PC-3 (cell line): ENCODE measurements around the gene PPP2R5A. TPM values are rescaled to one million over a fixed set of nuclear protein-coding genes. Genes with fewer than 3 reads are reported as not detected.

ENCODE experiments used
- ATAC-seq: fragments of 200-7000 bp; cut with Tn5 transposase; 2 replicates; pipeline ENCODE4 v1.9.1; 2020; ENCODE audit warnings: mild to moderate bottlenecking, moderate library complexity
- Bru-seq: library from RNA; stranded (reverse); fragments of 400-500 nt; gene quantifications from one replicate; lab custom pipeline; 2021; lab: Mats Ljungman, UMichigan
- BruChase-seq, 2 experiments: library from RNA; stranded (reverse); fragments of 400-500 nt; gene quantifications; one replicate each; lab custom pipeline; 2021; lab: Mats Ljungman, UMichigan
- BruUV-seq: library from RNA; stranded (reverse); fragments of 400-500 nt; replicated peaks from 2 replicates; lab custom pipeline; 2021; lab: Mats Ljungman, UMichigan
- CTCF ChIA-PET: fragments of 300-600 bp; sonication (Branson Sonifier 250); formaldehyde crosslinking; loops from one replicate; lab custom pipeline; 2022; ENCODE audit warnings: antibody characterized with exemption; lab: Charles Lee
- POLR2A ChIA-PET: fragments of 300-600 bp; sonication (Branson Sonifier 250); formaldehyde crosslinking; loops from one replicate; lab custom pipeline; 2022; ENCODE audit warnings: antibody characterized with exemption; ENCODE audit not compliant: unreplicated experiment; lab: Charles Lee
- DNase-seq: peaks from one replicate; pipeline ENCODE4 v3.0.0-alpha.2; 2015
- H2AFZ ChIP-seq: fragments of 300-600 bp; sonication (generic); 2 replicates; pipeline ENCODE4 v1.6.0; 2016; ENCODE audit warnings: antibody characterized with exemption, low read length
- H3F3A ChIP-seq: fragments of 300-600 bp; sonication (generic); one replicate; pipeline ENCODE4 v1.6.0; 2017; ENCODE audit warnings: antibody characterized with exemption, low read length, control low read depth, mild to moderate bottlenecking; ENCODE audit not compliant: unreplicated experiment
- H3K27ac ChIP-seq: fragments of 300-600 bp; sonication (generic); 2 replicates; pipeline ENCODE4 v1.5.1; 2016; ENCODE audit warnings: mild to moderate bottlenecking, low read length
- H3K27me3 ChIP-seq: fragments of 300-600 bp; sonication (generic); 2 replicates; pipeline ENCODE4 v1.6.1; 2016; ENCODE audit warnings: low read length, mixed read lengths
- H3K36me3 ChIP-seq: fragments of 300-600 bp; sonication (generic); 2 replicates; pipeline ENCODE4 v1.6.1; 2016; ENCODE audit warnings: low read depth, mixed run types, low read length, mixed read lengths
- H3K4me1 ChIP-seq: fragments of 300-600 bp; sonication (generic); 2 replicates; pipeline ENCODE4 v1.5.1; 2016; ENCODE audit warnings: low read length; ENCODE audit not compliant: insufficient read depth
- H3K4me2 ChIP-seq: fragments of 300-600 bp; sonication (generic); 2 replicates; pipeline ENCODE4 v1.6.0; 2016; ENCODE audit warnings: low read length
- H3K4me3 ChIP-seq: fragments of 300-600 bp; sonication (generic); 2 replicates; pipeline ENCODE4 v1.5.1; 2016; ENCODE audit warnings: mild to moderate bottlenecking, low read length, mixed read lengths
- H3K79me2 ChIP-seq: fragments of 300-600 bp; sonication (generic); 2 replicates; pipeline ENCODE4 v1.6.1; 2017; ENCODE audit warnings: low read length, mixed read lengths
- H3K9ac ChIP-seq: fragments of 300-600 bp; sonication (generic); 2 replicates; pipeline ENCODE4 v1.6.0; 2016; ENCODE audit warnings: mild to moderate bottlenecking, low read length
- H3K9me2 ChIP-seq: fragments of 300-600 bp; sonication (generic); replicated peaks from 2 replicates; pipeline ENCODE4 v1.6.1; 2016; ENCODE audit warnings: mixed run types, low read length, mixed read lengths
- H3K9me3 ChIP-seq: fragments of 300-600 bp; sonication (generic); 2 replicates; pipeline ENCODE4 v1.6.1; 2016; ENCODE audit warnings: low read length, mixed read lengths
- H4K20me1 ChIP-seq: fragments of 300-600 bp; sonication (generic); 2 replicates; pipeline ENCODE4 v1.6.1; 2016; ENCODE audit warnings: low read length, mixed read lengths
- CTCF ChIP-seq: fragments of 300-600 bp; sonication (generic); conservative IDR thresholded peaks from 2 replicates; pipeline ENCODE4 v1.5.1; 2017; ENCODE audit warnings: antibody characterized with exemption, low read depth, mild to moderate bottlenecking, low read length
- EZH2 ChIP-seq: fragments of 300-600 bp; sonication (generic); IDR thresholded peaks from one replicate; pipeline ENCODE4 v1.6.1; 2017; ENCODE audit warnings: antibody characterized with exemption, mild to moderate bottlenecking, low read length; ENCODE audit not compliant: unreplicated experiment
- EZH2phosphoT487 ChIP-seq: fragments of 300-600 bp; sonication (generic); IDR thresholded peaks from 2 replicates; pipeline ENCODE4 v1.6.1; 2018; ENCODE audit warnings: mild to moderate bottlenecking, antibody characterized with exemption, low read length, borderline replicate concordance
- intact Hi-C: fragments of 100-400 bp; cut with micrococcal nuclease; formaldehyde crosslinking; loops from 2 replicates; pipeline ENCODE4 v1.9.0; 2023
- long read RNA-seq: library from polyadenylated mRNA; unstranded; transcript quantifications from one replicate; pipeline ENCODE4 v2.0.0, GENCODE V29; 2021; ENCODE audit not compliant: unreplicated experiment
- total RNA-seq: library from RNA; depleted of rRNA; stranded (reverse); fragments of >200 nt; gene quantifications from 2 replicates; pipeline ENCODE4 v1.2.3, GENCODE V29; 2014; rRNA removed

The PPP2R5A gene
- total RNA-seq (44.0 and 64.7 TPM in 2 replicates), Bru-seq, nascent RNA (percentile 83 among the genes with signal in this experiment), BruChase-seq, experiment 1, labeled RNA remaining after a 6-hour chase (percentile 77 among the genes with signal in this experiment), BruChase-seq, experiment 2, labeled RNA remaining after a 2-hour chase (percentile 82 among the genes with signal in this experiment)
- long read RNA-seq, transcript PPP2R5A-201 (13 exons, 3,128 nt), result major isoform, 48 of 67 reads
- long read RNA-seq, partial matches to known transcripts, result 7 of 67 reads
- long read RNA-seq, other reads (novel, unspliced or antisense), result 12 of 67 reads

GRCh38 chr1:212284744-212285684 lies at the start of gene PPP2R5A:
PPP2R5A (plus strand) TSS chr1:212285410; CDS start chr1:212286111, 701 bp downstream.
- Histone ChIP-seq H3K4me2 (peak within 1 kb of the TSS; percentile 89), H3K9ac (peak within 1 kb of the TSS; percentile 61), H3K27ac (peak within 1 kb of the TSS; percentile 68), H3F3A (no peaks in the 10 kb centered on the region), H3K36me3 (no peaks in the 10 kb centered on the region), H3K9me2 (no peaks in the 10 kb centered on the region), H3K4me3 (peak within 1 kb of the TSS; percentile 79), H3K27me3 (no peaks in the 10 kb centered on the region), H2AFZ (peak within 1 kb of the TSS; percentile 90), H3K79me2 (peaks cover 41% of the 10 kb centered on the region), H3K9me3 (no peaks in the 10 kb centered on the region), H4K20me1 (0 out of 2 replicates have a peak, but pooled peaks cover 8% of the 10 kb centered on the region), H3K4me1 (peaks cover 29% of the 10 kb centered on the region)
- DNase-seq (peak; percentile 100), ATAC-seq (peak; percentile 89)
- intact Hi-C loops, result loop anchor here (1.0 to 10.0 kb wide), 4 partner anchors 50 to 280 kb away; partner anchors contain the start of gene NENF
- BruUV-seq, result no TSS peak
- ChIA-PET POLR2A (interaction anchor here (0.5 to 0.7 kb wide), 4 partner anchors 33 to 323 kb away, joined by 4 to 7 read pairs (median 5); partner anchors contain the start of gene ATF3), CTCF (interaction anchor here (0.6 to 1.1 kb wide), 5 partner anchors 50 to 214 kb away, joined by 3 to 19 read pairs (median 4); partner anchors contain the start of gene NENF)
- no peak for TF ChIP-seq EZH2phosphoT487
- TF ChIP-seq CTCF, result peak; percentile 65
- TF ChIP-seq EZH2, result no peak

DNA sequence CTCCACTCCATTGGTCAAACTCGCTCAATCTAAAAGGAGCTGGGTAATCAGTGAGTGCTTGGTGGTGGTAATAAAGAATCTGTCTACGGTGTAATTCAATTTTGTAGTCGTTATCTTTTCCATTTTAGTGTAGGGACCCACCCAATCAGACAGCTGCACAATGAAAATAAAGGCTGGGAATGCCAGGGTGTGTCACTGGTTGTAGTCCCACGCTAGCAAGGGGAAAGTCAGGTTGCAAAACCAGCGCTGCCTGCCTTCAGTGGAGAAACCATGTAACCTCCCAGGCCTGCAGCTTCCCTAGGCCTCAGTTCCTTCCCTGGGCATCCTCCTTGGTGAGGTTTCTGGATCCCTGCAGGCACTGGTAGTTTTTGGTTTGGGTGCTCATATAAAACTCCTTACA lies 49.4 kb upstream of the PPP2R5A start:
- intact Hi-C loops, result loop anchor here (2.0 kb wide), 1 partner anchor 49 kb away; the partner anchor contains the start of gene PPP2R5A
- CTCF ChIA-PET, result no interaction called here
- Histone ChIP-seq H3K9ac (no peak overlapping the region), H3K27ac (no peak overlapping the region), H4K20me1 (no peaks in the 10 kb centered on the region), H3K4me3 (no peak overlapping the region), H3K9me2 (no peaks in the 10 kb centered on the region), H3K79me2 (no peaks in the 10 kb centered on the region), H3K4me1 (peaks cover 16% of the 10 kb centered on the region), H3F3A (no peaks in the 10 kb centered on the region), H3K27me3 (no peaks in the 10 kb centered on the region), H3K4me2 (no peak overlapping the region), H2AFZ (no peak overlapping the region), H3K9me3 (no peaks in the 10 kb centered on the region), H3K36me3 (no peaks in the 10 kb centered on the region)
- POLR2A ChIA-PET, result no interaction called here
- ATAC-seq (no peak), DNase-seq (no peak)
- TF ChIP-seq EZH2 (no peak), CTCF (no peak), EZH2phosphoT487 (no peak)
- BruUV-seq, result no TSS peak
